ENCODE results near the gene PLEKHA6.

Gene PLEKHA6

GRCh38 chr1:204377800-204378668, 18.3 kb upstream of the PLEKHA6 start:
- DNase-seq = peak; percentile 40

GRCh38 chr1:204376919-204377799, 17.4 kb upstream of the PLEKHA6 start:
- DNase-seq = no peak

GRCh38 chr1:204376465-204376864, 16.7 kb upstream of the PLEKHA6 start:
- DNase-seq = no peak

GRCh38 chr1:204373911-204374310, 14.2 kb upstream of the PLEKHA6 start:
- DNase-seq = no peak

GRCh38 chr1:204370176-204370575, 10.4 kb upstream of the PLEKHA6 start:
- no peak for DNase-seq

GRCh38 chr1:204368996-204369726, 9.4 kb upstream of the PLEKHA6 start:
- no peak for DNase-seq

GRCh38 chr1:204367956-204368355, 8.2 kb upstream of the PLEKHA6 start:
- no peak for DNase-seq

GRCh38 chr1:204367193-204367858, 7.6 kb upstream of the PLEKHA6 start:
- no peak for DNase-seq

GRCh38 chr1:204366759-204367158, 7.0 kb upstream of the PLEKHA6 start:
- no peak for DNase-seq

- DNase-seq = peak; percentile 70
These were observed 3.8 kb upstream of the PLEKHA6 start for GRCh38 chr1:204363335-204364114.

- no peak for DNase-seq
These were observed 3.2 kb upstream of the PLEKHA6 start for GRCh38 chr1:204362984-204363334.

- no peak for DNase-seq
These were observed 2.1 kb upstream of the PLEKHA6 start for GRCh38 chr1:204361781-204362180.

GRCh38 chr1:204361341-204361771, 1.6 kb upstream of the PLEKHA6 start:
- DNase-seq = no peak

- no peak for DNase-seq
These were observed 585 bp upstream of the PLEKHA6 start for GRCh38 chr1:204360314-204360713.

- no peak for DNase-seq
These were observed 627 bp downstream of the PLEKHA6 start for GRCh38 chr1:204359131-204359473.

GRCh38 chr1:204358605-204359004, 1.1 kb downstream of the PLEKHA6 start:
- DNase-seq = no peak

- DNase-seq = no peak
These were observed 1.9 kb downstream of the PLEKHA6 start for GRCh38 chr1:204357551-204358490.

GRCh38 chr1:204356997-204357396, 2.7 kb downstream of the PLEKHA6 start:
- no peak for DNase-seq

GRCh38 chr1:204355913-204356312, 3.8 kb downstream of the PLEKHA6 start:
- no peak for DNase-seq

GRCh38 chr1:204354579-204354978, 5.2 kb downstream of the PLEKHA6 start:
- no peak for DNase-seq

All from NCI-H2107 (cell line).